NCI-H82 treated with DMSO at 0.1 percent for 48 hours (cell line): ENCODE data around the gene ADCY1.

Experiments
- DNase-seq: peaks from one replicate; lab custom pipeline; 2025; ENCODE audit not compliant: unreplicated experiment; lab: John Stamatoyannopoulos, UW

The ADCY1 gene

DNA sequence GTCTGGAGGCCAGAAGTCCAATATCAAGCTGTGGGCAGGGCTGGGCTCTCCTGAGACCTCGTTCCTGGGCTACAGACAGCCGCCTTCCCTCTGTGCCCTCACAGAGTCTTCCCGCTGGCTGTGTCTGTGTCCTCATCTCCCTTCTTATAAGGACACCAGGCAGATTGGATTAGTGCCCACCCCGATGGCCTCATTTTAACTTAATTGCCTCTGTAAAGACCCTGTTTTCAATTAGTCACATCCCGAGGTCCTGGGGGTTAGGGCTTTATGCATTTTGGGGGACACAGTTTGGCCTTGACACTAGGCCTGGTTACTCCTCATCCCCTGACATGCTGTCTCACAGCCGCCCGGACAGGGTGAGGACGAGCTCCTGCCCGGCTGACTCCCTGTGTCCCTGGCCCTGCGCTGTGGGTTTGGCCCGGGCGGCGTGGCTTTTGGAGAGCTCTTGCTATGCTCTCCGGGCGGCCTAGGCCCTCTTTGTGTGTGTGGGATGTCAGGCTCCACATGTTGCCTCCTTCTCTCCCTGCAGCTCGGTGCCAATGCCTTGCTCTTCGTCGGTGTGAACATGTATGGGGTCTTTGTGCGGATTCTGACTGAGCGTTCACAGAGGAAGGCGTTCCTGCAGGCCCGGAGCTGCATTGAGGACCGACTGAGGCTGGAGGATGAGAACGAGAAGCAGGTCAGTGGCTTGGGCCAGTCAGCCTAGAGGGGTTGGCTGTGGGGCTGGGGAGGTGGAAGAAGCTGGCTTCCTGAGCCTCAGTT is 18.2 kb downstream of the ADCY1 start:
- DNase-seq = no peak

- no peak for DNase-seq
Measured at GRCh38 chr7:45593121-45593541, 19.0 kb downstream of the ADCY1 start.

GRCh38 chr7:45593877-45594276 is 19.7 kb downstream of the ADCY1 start:
- DNase-seq = no peak

DNA sequence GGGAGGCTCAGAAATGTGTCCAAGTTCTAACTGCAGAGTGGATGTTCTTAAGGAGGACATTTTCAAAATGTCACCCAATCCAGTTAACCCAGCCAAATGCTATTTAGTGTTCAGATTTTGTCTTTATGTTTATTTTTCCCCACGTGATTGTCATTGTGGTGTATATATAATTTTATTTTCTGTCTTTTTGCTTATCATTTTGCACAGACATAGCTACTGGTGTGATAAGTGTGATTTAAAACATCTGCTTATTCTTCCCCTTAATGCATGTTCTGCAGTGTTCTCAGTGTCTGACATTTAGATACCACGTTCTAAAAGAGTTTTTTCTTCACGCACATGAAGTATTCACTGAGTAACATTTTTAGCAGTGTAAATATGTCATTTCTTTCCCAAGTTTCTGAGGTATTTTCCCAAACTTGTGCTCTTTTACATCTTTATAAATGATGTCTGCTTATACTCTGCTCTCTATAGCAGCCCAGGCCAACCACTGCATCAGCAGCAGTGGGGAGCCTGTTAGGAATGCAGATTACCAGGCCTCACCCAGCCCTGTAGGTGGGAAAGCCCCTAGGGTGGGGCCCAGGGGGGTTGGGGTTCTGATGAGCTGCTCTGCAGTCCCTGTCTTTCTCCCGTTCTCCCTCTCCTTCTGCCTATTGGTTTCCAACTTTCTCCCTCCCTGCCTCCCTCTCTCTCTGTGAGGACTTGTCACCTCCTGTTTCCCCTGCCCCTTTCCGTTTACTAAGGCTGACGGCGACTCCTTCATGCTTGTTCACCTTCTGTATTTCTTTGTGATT is 20.8 kb downstream of the ADCY1 start:
- DNase-seq = no peak

- no peak for DNase-seq
Measured at GRCh38 chr7:45595809-45596664, 21.9 kb downstream of the ADCY1 start.

GRCh38 chr7:45596665-45597095 is 22.5 kb downstream of the ADCY1 start:
- no peak for DNase-seq

- no peak for DNase-seq
Measured at GRCh38 chr7:45597286-45597984, 23.3 kb downstream of the ADCY1 start.

- DNase-seq = no peak
Measured at GRCh38 chr7:45598886-45599520, 24.8 kb downstream of the ADCY1 start.

GRCh38 chr7:45599851-45600706 is 25.9 kb downstream of the ADCY1 start:
- DNase-seq = no peak

DNA sequence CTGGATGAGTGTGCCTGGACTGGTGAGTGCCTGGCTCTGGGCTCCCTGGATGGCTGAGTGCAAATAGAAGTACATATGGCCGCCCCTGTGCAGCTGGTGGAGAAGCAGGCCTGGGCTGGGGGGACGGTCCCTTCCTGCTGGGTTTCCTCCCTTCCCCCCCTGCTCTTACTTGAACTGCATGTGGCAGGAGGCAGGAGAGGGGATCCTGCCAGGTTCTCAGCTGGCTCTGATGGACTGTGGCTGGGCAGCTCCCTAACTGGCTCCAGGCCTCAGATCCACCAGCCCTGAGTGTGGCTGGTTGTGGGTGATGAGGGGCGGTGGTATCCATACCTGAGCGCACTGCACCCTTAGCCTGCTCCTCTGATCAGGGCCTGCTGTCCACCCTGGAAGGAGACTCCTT is 26.9 kb downstream of the ADCY1 start:
- no peak for DNase-seq

GRCh38 chr7:45601816-45602540 is 27.8 kb downstream of the ADCY1 start:
- no peak for DNase-seq

- no peak for DNase-seq
Measured at GRCh38 chr7:45606050-45606449, 31.9 kb downstream of the ADCY1 start.

DNA sequence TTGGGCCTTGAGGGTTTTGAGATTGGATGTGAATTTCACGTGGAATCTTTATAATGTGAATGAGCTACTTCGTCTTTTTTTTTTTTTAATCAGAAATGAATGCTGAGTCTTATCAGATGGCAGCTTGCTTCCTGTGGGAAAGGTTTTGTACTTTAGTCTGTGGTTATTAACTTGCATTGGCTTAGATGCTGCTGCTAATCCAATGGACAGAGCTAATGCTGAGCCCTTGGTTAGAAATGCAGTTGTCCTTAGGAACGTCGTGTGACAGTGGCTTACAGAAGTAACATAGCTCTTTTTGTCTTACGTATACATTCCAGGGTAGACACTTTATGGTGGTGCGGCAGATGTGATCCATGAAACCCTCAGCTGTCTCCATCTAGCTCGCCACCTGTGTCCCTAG is 32.8 kb downstream of the ADCY1 start:
- DNase-seq = no peak

- no peak for DNase-seq
Measured at GRCh38 chr7:45609180-45609579, 35.0 kb downstream of the ADCY1 start.

GRCh38 chr7:45610019-45610418 is 35.9 kb downstream of the ADCY1 start:
- DNase-seq = no peak

DNA sequence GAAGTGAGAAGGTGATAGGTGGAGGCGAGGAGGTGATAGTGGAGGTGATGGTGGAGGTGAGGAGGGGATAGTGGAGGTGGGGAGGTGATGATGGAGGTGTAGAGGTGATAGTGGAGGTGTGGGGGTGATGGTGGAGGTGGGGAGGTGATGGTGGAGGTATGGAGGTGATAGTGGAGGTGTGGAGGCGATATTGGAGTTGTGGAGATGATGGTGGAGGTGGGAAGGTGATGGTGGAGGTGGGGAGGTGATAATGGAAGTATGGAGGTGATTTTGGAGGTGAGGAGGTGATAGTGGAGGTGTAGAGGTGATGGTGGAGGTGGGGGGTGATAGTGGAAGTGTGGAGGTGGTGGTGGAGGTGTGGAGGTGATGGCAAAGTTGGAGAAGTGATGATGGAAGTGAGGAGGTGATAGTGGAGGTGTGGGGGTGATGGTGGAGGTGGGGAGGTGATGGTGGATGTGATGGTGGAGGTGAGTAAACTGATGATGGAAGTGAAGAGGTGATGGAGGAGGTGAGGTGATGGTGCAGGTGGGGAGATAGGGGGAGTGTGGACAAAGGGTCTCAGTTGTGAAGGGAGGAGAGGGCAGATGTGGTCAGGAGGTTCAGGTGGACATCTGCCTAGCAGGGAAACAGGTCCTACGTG is 36.6 kb downstream of the ADCY1 start:
- DNase-seq = no peak

DNA sequence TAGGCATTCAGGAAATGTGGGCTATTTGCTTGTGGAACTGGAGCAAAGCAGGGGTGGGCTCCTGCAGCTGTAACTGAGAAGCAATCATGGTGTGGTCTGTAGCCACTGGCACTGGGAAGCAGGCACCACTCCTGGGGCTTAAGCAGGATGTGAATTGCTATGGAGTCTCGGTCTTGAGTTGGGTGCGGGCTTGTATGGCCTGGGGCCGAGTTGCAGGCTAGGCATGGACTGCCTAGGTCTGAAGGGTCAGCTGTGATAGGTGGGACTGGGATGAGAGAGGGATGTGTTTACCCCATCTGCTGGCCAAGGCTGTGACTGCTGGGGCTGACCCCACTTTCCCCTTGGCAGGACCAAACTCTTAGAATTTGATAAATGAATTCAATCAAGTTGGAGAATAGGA is 43.0 kb downstream of the ADCY1 start:
- no peak for DNase-seq

DNA sequence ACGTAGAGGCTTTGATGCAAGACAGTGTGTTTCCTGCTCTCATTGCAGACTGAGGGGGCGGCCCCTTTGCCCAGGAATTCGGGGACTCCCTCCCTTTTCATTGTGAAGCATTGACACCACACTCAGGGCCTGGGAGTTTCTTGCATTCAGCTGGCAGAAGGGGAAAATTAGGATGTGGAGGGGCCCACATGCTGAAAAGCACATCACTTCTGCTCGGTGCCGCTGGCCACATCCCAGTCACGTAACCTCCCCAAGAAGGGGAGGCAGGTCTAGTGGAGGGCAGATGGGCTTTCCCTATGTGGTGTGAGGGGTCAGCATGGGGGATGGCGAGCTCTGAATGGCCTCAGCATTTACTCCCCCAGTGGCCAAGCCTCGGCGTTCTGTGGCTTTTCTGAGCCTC is 47.9 kb downstream of the ADCY1 start:
- DNase-seq = no peak
